ENCODE measurements around the gene SCN5A. TPM values are rescaled to one million over a fixed set of nuclear protein-coding genes. Genes with fewer than 3 reads are reported as not detected.

Gene SCN5A
- total RNA-seq, 2 donors from 2014 or later: 4.5 to 5.6 TPM

GRCh38 chr3:38588371-38588971 lies 61.0 kb downstream of the SCN5A start:
- WGBS, 2 experiments (ENCODE audit: insufficient coverage in 1 of 2, insufficient read length in 1 of 2): 50 to 65% methylated on average over 2 to 10 of the region's 10 CpGs
- Histone ChIP-seq H3K36me3 (ENCODE audit: control insufficient read depth, insufficient read depth, low read length) (no peaks in the 10 kb centered on the region), H3K27ac (ENCODE audit: low read depth, low read length) (no peak overlapping the region), H3K4me3 (ENCODE audit: low read length) (no peak overlapping the region), H3K27me3 (ENCODE audit: control insufficient read depth, insufficient read depth, low read length, poor library complexity, severe bottlenecking) (no peaks in the 10 kb centered on the region), H3K9ac (ENCODE audit: extremely low read depth, low read length, poor library complexity, severe bottlenecking) (no peak overlapping the region), H3K4me1 (ENCODE audit: control insufficient read depth, insufficient read depth, low read length) (no peaks in the 10 kb centered on the region), H3K9me3 (ENCODE audit: control insufficient read depth, low read length) (no peaks in the 10 kb centered on the region)
- Mint-ChIP-seq H3K9me3 (no peaks in the 10 kb centered on the region), H3K36me3 (ENCODE audit: low read depth) (no peaks in the 10 kb centered on the region), H3K27me3 (ENCODE audit: insufficient read depth) (peaks cover 9% of the 10 kb centered on the region), H3K27ac (no peak overlapping the region), H3K4me1 (no peaks in the 10 kb centered on the region), H3K4me3 (no peak overlapping the region)
- TF ChIP-seq, protein P1, sequence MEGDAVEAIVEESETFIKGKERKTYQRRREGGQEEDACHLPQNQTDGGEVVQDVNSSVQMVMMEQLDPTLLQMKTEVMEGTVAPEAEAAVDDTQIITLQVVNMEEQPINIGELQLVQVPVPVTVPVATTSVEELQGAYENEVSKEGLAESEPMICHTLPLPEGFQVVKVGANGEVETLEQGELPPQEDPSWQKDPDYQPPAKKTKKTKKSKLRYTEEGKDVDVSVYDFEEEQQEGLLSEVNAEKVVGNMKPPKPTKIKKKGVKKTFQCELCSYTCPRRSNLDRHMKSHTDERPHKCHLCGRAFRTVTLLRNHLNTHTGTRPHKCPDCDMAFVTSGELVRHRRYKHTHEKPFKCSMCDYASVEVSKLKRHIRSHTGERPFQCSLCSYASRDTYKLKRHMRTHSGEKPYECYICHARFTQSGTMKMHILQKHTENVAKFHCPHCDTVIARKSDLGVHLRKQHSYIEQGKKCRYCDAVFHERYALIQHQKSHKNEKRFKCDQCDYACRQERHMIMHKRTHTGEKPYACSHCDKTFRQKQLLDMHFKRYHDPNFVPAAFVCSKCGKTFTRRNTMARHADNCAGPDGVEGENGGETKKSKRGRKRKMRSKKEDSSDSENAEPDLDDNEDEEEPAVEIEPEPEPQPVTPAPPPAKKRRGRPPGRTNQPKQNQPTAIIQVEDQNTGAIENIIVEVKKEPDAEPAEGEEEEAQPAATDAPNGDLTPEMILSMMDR (conservative IDR thresholded peaks at IDR 0.05): no peak
- peak; percentile 26 for DNase-seq

DNA sequence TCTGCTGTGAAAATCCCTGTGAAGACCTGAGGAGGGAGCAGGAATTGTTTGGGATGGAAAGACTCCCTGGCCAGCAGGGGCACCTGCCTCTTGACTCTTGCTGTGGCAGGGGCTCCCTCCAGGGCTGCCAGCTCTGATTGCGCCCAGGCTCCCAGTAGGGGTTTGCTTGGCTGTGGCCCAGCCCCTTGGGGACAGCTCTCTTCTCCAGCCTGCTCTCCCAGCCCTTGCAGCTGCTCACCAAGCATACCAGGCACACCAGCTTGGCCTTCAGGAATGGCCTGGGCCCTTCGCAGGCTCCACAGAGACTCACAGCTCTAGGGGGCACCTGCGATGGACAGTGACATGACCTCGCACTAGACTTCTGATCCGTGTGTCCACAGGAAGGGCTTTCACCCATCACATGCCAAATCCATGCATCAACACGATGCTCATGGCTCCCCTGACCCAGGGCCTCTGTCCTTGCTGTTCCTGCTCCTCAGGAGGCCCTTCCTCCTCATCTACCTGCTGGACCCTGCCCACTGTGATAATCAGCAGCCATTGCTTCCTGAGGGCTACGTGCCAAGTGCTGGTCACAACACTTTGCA lies 61.8 kb downstream of the SCN5A start:
- no peak overlapping the region for H3K27ac Mint-ChIP-seq
- no peaks in the 10 kb centered on the region for H3K9me3 Mint-ChIP-seq
- no peaks in the 10 kb centered on the region for H3K36me3 Mint-ChIP-seq (ENCODE audit: low read depth)
- peaks cover 7% of the 10 kb centered on the region for H3K27me3 Mint-ChIP-seq (ENCODE audit: insufficient read depth)
- 89 to 97% methylated on average over 6 to 7 of the region's 7 CpGs for WGBS, 2 experiments (ENCODE audit: insufficient coverage in 1 of 2, insufficient read length in 1 of 2)
- no peak overlapping the region for H3K27ac ChIP-seq (ENCODE audit: low read depth, low read length)
- TF ChIP-seq, protein P1 (conservative IDR thresholded peaks at IDR 0.05): peak; percentile 58
- H3K4me3 Mint-ChIP-seq: no peak overlapping the region
- no peaks in the 10 kb centered on the region for H3K27me3 ChIP-seq (ENCODE audit: control insufficient read depth, insufficient read depth, low read length, poor library complexity, severe bottlenecking)
- H3K4me3 ChIP-seq (ENCODE audit: low read length): no peak overlapping the region
- no peaks in the 10 kb centered on the region for H3K4me1 ChIP-seq (ENCODE audit: control insufficient read depth, insufficient read depth, low read length)
- H3K9ac ChIP-seq (ENCODE audit: extremely low read depth, low read length, poor library complexity, severe bottlenecking): no peak overlapping the region
- DNase-seq: peak; percentile 42
- H3K36me3 ChIP-seq (ENCODE audit: control insufficient read depth, insufficient read depth, low read length): no peaks in the 10 kb centered on the region
- no peaks in the 10 kb centered on the region for H3K4me1 Mint-ChIP-seq
- H3K9me3 ChIP-seq (ENCODE audit: control insufficient read depth, low read length): no peaks in the 10 kb centered on the region

- WGBS, 2 experiments (ENCODE audit: insufficient coverage in 1 of 2, insufficient read length in 1 of 2): 91 to 94% methylated on average over 8 to 14 of the region's 14 CpGs
- DNase-seq: peak; percentile 30
- Mint-ChIP-seq H3K4me1 (peaks cover 6% of the 10 kb centered on the region), H3K36me3 (ENCODE audit: low read depth) (no peaks in the 10 kb centered on the region), H3K27ac (no peak overlapping the region), H3K27me3 (ENCODE audit: insufficient read depth) (peaks cover 7% of the 10 kb centered on the region), H3K4me3 (no peak overlapping the region), H3K9me3 (no peaks in the 10 kb centered on the region)
- no peak overlapping the region for H3K27ac ChIP-seq (ENCODE audit: low read depth, low read length)
- no peaks in the 10 kb centered on the region for H3K27me3 ChIP-seq (ENCODE audit: control insufficient read depth, insufficient read depth, low read length, poor library complexity, severe bottlenecking)
- H3K4me3 ChIP-seq (ENCODE audit: low read length): no peak overlapping the region
- no peaks in the 10 kb centered on the region for H3K9me3 ChIP-seq (ENCODE audit: control insufficient read depth, low read length)
- TF ChIP-seq, protein P1 (conservative IDR thresholded peaks at IDR 0.05): no peak
- H3K9ac ChIP-seq (ENCODE audit: extremely low read depth, low read length, poor library complexity, severe bottlenecking): no peak overlapping the region
- H3K4me1 ChIP-seq (ENCODE audit: control insufficient read depth, insufficient read depth, low read length): no peaks in the 10 kb centered on the region
- H3K36me3 ChIP-seq (ENCODE audit: control insufficient read depth, insufficient read depth, low read length): no peaks in the 10 kb centered on the region
These were observed 62.7 kb downstream of the SCN5A start for GRCh38 chr3:38586546-38587520.

Data from endodermal cell (in vitro differentiated cells).